ENCODE results near the gene GPR180.

The GPR180 gene

DNA sequence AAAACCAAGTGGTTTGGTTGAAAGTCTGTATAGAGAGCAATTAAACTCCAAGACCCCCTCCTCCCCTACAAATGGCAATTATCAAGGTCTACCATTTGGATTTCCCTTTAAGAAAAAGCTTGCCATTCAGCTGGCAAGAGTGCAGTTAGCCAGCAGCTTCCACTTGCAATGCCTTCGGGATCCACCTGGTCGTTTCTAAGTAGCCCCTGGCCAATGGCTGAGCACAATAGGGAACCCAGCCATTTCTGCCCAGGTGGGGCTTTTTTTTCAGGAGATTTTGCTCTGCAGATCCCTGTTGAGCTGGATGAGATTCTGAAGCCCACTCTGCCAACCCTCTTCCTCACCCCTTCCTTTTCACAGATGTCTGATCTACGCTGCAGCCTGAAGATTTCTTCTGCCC lies 32.0 kb upstream of the GPR180 start:
- no peaks in the 10 kb centered on the region for H4K20me1 ChIP-seq (ENCODE audit: insufficient read depth, low read length, poor library complexity, severe bottlenecking)
- no peak overlapping the region for H3K9ac ChIP-seq (ENCODE audit: low read depth, low read length, poor library complexity, severe bottlenecking)
- H3K4me2 ChIP-seq (ENCODE audit: low read depth, low read length, poor library complexity, severe bottlenecking), result no peak overlapping the region
- no peaks in the 10 kb centered on the region for H3K4me1 ChIP-seq (ENCODE audit: insufficient read depth, low read length, poor library complexity, severe bottlenecking)
- H3K36me3 ChIP-seq (ENCODE audit: insufficient read depth, low read length), result peaks cover 44% of the 10 kb centered on the region; the same call in 1 of the 2 replicates
- no peaks in the 10 kb centered on the region for H3K27me3 ChIP-seq (ENCODE audit: insufficient read depth, low read length, poor library complexity, severe bottlenecking)
- no peaks in the 10 kb centered on the region for H3K9me2 ChIP-seq (replicated peaks; ENCODE audit: low read depth, low read length)
- H3K4me3 ChIP-seq (ENCODE audit: low read length, poor library complexity, severe bottlenecking), result no peak overlapping the region
- no peaks in the 10 kb centered on the region for H3K9me3 ChIP-seq (ENCODE audit: insufficient read depth, low read depth, low read length)
- H2AFZ ChIP-seq (ENCODE audit: low read length), result no peak overlapping the region
- no peaks in the 10 kb centered on the region for H3F3A ChIP-seq (ENCODE audit: low read depth)
- no peaks in the 10 kb centered on the region for H3K79me2 ChIP-seq (ENCODE audit: insufficient read depth, low read length)
- no peak for TF ChIP-seq EZH2phosphoT487 (IDR thresholded peaks at IDR 0.05; ENCODE audit: borderline replicate concordance)
- TF ChIP-seq, protein P1, sequence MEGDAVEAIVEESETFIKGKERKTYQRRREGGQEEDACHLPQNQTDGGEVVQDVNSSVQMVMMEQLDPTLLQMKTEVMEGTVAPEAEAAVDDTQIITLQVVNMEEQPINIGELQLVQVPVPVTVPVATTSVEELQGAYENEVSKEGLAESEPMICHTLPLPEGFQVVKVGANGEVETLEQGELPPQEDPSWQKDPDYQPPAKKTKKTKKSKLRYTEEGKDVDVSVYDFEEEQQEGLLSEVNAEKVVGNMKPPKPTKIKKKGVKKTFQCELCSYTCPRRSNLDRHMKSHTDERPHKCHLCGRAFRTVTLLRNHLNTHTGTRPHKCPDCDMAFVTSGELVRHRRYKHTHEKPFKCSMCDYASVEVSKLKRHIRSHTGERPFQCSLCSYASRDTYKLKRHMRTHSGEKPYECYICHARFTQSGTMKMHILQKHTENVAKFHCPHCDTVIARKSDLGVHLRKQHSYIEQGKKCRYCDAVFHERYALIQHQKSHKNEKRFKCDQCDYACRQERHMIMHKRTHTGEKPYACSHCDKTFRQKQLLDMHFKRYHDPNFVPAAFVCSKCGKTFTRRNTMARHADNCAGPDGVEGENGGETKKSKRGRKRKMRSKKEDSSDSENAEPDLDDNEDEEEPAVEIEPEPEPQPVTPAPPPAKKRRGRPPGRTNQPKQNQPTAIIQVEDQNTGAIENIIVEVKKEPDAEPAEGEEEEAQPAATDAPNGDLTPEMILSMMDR (conservative IDR thresholded peaks at IDR 0.05; ENCODE audit: low read length), result no peak

DNA sequence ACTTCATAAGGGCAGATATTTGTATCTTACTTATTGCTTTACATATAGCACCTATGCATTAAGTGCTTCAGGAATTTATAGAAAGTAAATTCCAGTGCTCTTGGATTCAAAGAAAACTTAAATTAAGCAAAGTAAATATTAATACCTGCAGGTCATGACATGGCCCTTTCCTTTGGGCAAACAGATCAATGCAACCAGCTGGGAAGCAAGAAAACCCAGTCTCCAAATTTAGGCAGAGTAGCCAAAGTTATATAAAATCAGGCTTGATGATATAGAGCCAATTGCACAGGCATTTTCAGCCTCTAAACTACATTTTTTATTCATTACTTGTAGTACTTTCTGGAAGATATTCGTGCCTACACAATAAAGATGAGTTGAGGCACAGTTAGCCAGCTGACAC lies 22.6 kb upstream of the GPR180 start:
- Histone ChIP-seq H4K20me1 (ENCODE audit: insufficient read depth, low read length, poor library complexity, severe bottlenecking) (no peaks in the 10 kb centered on the region), H3K9me3 (ENCODE audit: insufficient read depth, low read depth, low read length) (no peaks in the 10 kb centered on the region), H3K4me3 (ENCODE audit: low read length, poor library complexity, severe bottlenecking) (no peak overlapping the region), H3K36me3 (ENCODE audit: insufficient read depth, low read length) (peaks cover 81% of the 10 kb centered on the region), H2AFZ (ENCODE audit: low read length) (no peak overlapping the region), H3K9ac (ENCODE audit: low read depth, low read length, poor library complexity, severe bottlenecking) (no peak overlapping the region), H3K27me3 (ENCODE audit: insufficient read depth, low read length, poor library complexity, severe bottlenecking) (no peaks in the 10 kb centered on the region), H3F3A (ENCODE audit: low read depth) (no peaks in the 10 kb centered on the region), H3K4me1 (ENCODE audit: insufficient read depth, low read length, poor library complexity, severe bottlenecking) (no peaks in the 10 kb centered on the region), H3K4me2 (ENCODE audit: low read depth, low read length, poor library complexity, severe bottlenecking) (no peak overlapping the region), H3K79me2 (ENCODE audit: insufficient read depth, low read length) (0 out of 2 replicates have a peak, but pooled peaks cover 2% of the 10 kb centered on the region), H3K9me2 (replicated peaks; ENCODE audit: low read depth, low read length) (no peaks in the 10 kb centered on the region)
- TF ChIP-seq EZH2phosphoT487 (IDR thresholded peaks at IDR 0.05; ENCODE audit: borderline replicate concordance), result no peak
- TF ChIP-seq, protein P1 (conservative IDR thresholded peaks at IDR 0.05; ENCODE audit: low read length), result no peak

DNA sequence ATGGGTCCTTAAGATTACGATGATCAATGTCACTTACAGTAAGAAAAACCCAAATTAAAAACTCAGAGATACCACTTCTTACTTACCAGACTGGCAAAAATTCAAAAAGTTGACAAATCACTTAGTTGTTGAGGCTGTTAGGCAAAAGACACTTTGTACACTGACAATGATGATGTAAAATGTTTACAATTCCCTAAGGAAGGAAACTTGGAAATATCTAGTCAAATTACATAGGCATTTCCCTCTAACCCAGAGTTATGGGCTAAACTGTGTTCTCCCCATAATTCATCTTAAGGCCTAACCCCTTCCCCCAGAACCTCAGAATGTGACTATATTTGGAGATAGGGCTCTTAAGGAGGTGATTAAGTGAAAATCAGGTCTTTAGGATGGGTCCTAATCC lies 17.7 kb upstream of the GPR180 start:
- H3K27me3 ChIP-seq (ENCODE audit: insufficient read depth, low read length, poor library complexity, severe bottlenecking), result no peaks in the 10 kb centered on the region
- H3K9me2 ChIP-seq (replicated peaks; ENCODE audit: low read depth, low read length), result no peaks in the 10 kb centered on the region
- no peaks in the 10 kb centered on the region for H3F3A ChIP-seq (ENCODE audit: low read depth)
- no peak overlapping the region for H3K9ac ChIP-seq (ENCODE audit: low read depth, low read length, poor library complexity, severe bottlenecking)
- TF ChIP-seq, protein P1 (conservative IDR thresholded peaks at IDR 0.05; ENCODE audit: low read length), result no peak
- no peak for TF ChIP-seq EZH2phosphoT487 (IDR thresholded peaks at IDR 0.05; ENCODE audit: borderline replicate concordance)
- peaks cover 57% of the 10 kb centered on the region for H3K36me3 ChIP-seq (ENCODE audit: insufficient read depth, low read length)
- peaks cover 10% of the 10 kb centered on the region for H4K20me1 ChIP-seq (ENCODE audit: insufficient read depth, low read length, poor library complexity, severe bottlenecking)
- H2AFZ ChIP-seq (ENCODE audit: low read length), result no peak overlapping the region
- no peak overlapping the region for H3K4me3 ChIP-seq (ENCODE audit: low read length, poor library complexity, severe bottlenecking)
- no peak overlapping the region for H3K4me2 ChIP-seq (ENCODE audit: low read depth, low read length, poor library complexity, severe bottlenecking)
- peaks cover 23% of the 10 kb centered on the region; the same call in 1 of the 2 replicates for H3K79me2 ChIP-seq (ENCODE audit: insufficient read depth, low read length)
- H3K4me1 ChIP-seq (ENCODE audit: insufficient read depth, low read length, poor library complexity, severe bottlenecking), result no peaks in the 10 kb centered on the region
- H3K9me3 ChIP-seq (ENCODE audit: insufficient read depth, low read depth, low read length), result no peaks in the 10 kb centered on the region

All from Loucy (cell line).